Measurements from ENCODE around the gene BTNL8.
"Not testable (repeated sequence)": the region's sequence is repeated elsewhere in the genome, so short reads cannot be mapped to it uniquely, and the experiment has no call there.

The BTNL8 gene

DNA sequence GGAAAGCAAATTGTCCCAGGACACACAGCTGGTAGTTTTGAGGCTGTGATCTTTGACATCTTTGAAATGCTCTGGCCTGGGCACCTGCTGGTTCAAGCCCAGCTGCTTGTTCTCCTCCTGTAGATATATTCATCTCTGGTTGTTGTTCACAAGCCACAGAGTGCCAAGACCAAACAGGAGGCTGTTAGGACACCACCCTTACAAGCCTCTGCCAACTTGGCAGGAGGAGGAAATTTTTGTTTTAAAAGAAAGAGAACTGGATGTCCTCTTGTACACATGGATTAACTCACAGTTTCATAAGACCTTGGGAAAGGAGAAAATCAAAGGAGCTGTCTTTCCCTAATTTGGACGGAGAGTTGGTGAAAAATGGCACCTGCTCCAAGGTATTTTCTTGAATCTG is 29.4 kb upstream of the BTNL8 start:
- Histone ChIP-seq H3K27me3 (ENCODE audit: insufficient read depth, insufficient read length) (no peaks in the 10 kb centered on the region), H3K4me3 (ENCODE audit: insufficient read length, low read depth) (no peak overlapping the region), H3K36me3 (ENCODE audit: insufficient read depth, insufficient read length, low read length) (no peaks in the 10 kb centered on the region), H3K4me1 (ENCODE audit: insufficient read depth, insufficient read length) (no peaks in the 10 kb centered on the region), H3K9me3 (ENCODE audit: insufficient read depth, low read length) (no peaks in the 10 kb centered on the region), H3K9ac (ENCODE audit: insufficient read length, low read depth) (no peak overlapping the region)
- DNase-seq (ENCODE audit: low read depth, low spot score) = no peak
- TF ChIP-seq YY1 (IDR thresholded peaks at IDR 0.05; ENCODE audit: insufficient read depth, insufficient read length) (no peak), ZNF274 (IDR thresholded peaks at IDR 0.05; ENCODE audit: low read depth, low read length) (no peak), SUZ12 (IDR thresholded peaks at IDR 0.05; ENCODE audit: extremely low read depth, insufficient read depth, insufficient read length) (no peak)

GRCh38 chr5:180870276-180871068 is 28.5 kb upstream of the BTNL8 start:
- Histone ChIP-seq H3K36me3 (ENCODE audit: insufficient read depth, insufficient read length, low read length) (no peaks in the 10 kb centered on the region), H3K9me3 (ENCODE audit: insufficient read depth, low read length) (no peaks in the 10 kb centered on the region), H3K4me3 (ENCODE audit: insufficient read length, low read depth) (no peak overlapping the region), H3K4me1 (ENCODE audit: insufficient read depth, insufficient read length) (no peaks in the 10 kb centered on the region), H3K27me3 (ENCODE audit: insufficient read depth, insufficient read length) (no peaks in the 10 kb centered on the region), H3K9ac (ENCODE audit: insufficient read length, low read depth) (no peak overlapping the region)
- TF ChIP-seq YY1 (IDR thresholded peaks at IDR 0.05; ENCODE audit: insufficient read depth, insufficient read length) (no peak), SUZ12 (IDR thresholded peaks at IDR 0.05; ENCODE audit: extremely low read depth, insufficient read depth, insufficient read length) (no peak), ZNF274 (IDR thresholded peaks at IDR 0.05; ENCODE audit: low read depth, low read length) (no peak)
- DNase-seq (ENCODE audit: low read depth, low spot score) = no peak

- no peak for DNase-seq (ENCODE audit: low read depth, low spot score)
- no peak overlapping the region for H3K9ac ChIP-seq (ENCODE audit: insufficient read length, low read depth)
- no peaks in the 10 kb centered on the region for H3K9me3 ChIP-seq (ENCODE audit: insufficient read depth, low read length)
- no peak for TF ChIP-seq ZNF274 (IDR thresholded peaks at IDR 0.05; ENCODE audit: low read depth, low read length)
- TF ChIP-seq YY1 (IDR thresholded peaks at IDR 0.05; ENCODE audit: insufficient read depth, insufficient read length) = no peak
- TF ChIP-seq SUZ12 (IDR thresholded peaks at IDR 0.05; ENCODE audit: extremely low read depth, insufficient read depth, insufficient read length) = no peak
- H3K4me1 ChIP-seq (ENCODE audit: insufficient read depth, insufficient read length) = no peaks in the 10 kb centered on the region
- H3K4me3 ChIP-seq (ENCODE audit: insufficient read length, low read depth) = no peak overlapping the region
- H3K36me3 ChIP-seq (ENCODE audit: insufficient read depth, insufficient read length, low read length) = no peaks in the 10 kb centered on the region
- no peaks in the 10 kb centered on the region for H3K27me3 ChIP-seq (ENCODE audit: insufficient read depth, insufficient read length)
These were observed 26.5 kb upstream of the BTNL8 start for GRCh38 chr5:180872419-180872818.

DNA sequence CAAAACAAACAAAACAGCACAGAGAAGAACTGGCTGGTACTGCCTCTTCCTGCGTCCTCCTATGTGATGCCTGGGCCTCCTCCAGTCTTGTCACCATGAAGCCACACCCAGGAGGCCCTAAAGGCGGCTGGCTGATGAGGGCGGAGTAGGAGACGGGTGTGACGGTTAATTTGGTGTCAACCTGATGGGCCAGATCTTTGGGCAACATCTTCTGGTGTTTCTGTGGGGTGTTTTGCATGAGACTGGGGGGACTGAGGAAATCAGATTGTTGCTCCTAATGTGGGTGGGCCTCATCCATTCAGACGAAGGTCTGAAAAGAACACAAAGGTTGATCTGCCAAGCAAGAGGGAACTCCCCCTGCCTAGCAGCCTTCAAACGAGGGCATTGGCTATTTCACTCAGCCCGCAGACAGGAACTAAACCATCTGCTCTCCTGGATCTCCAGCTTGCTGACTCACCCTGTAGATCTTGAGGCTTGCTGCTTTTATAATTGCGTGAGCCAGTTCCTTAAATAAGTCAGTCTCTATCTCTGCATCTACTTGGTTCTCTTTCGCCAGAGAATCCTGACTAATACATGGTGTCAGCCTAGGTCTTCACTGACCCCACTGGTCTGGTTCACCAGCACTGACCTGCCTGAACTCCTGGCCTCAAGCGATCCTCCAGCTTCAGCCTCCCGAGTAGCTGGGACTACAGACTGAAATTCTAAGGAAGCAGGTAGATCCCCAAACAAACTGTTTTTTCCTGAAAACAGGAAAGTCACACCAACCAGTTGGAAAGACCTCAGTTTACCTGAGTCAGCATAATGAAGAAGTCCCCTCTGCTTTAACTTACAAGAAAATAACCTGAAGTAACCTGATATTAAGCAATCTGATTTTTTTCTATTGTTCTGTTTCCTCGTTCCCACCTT is 25.1 kb upstream of the BTNL8 start:
- Histone ChIP-seq H3K36me3 (ENCODE audit: insufficient read depth, insufficient read length, low read length) (no peaks in the 10 kb centered on the region), H3K4me1 (ENCODE audit: insufficient read depth, insufficient read length) (no peaks in the 10 kb centered on the region), H3K9ac (ENCODE audit: insufficient read length, low read depth) (no peak overlapping the region), H3K27me3 (ENCODE audit: insufficient read depth, insufficient read length) (no peaks in the 10 kb centered on the region), H3K9me3 (ENCODE audit: insufficient read depth, low read length) (no peaks in the 10 kb centered on the region), H3K4me3 (ENCODE audit: insufficient read length, low read depth) (no peak overlapping the region)
- DNase-seq (ENCODE audit: low read depth, low spot score) = no peak
- TF ChIP-seq ZNF274 (IDR thresholded peaks at IDR 0.05; ENCODE audit: low read depth, low read length) = no peak

- Histone ChIP-seq H3K36me3 (ENCODE audit: insufficient read depth, insufficient read length, low read length) (no peaks in the 10 kb centered on the region), H3K27me3 (ENCODE audit: insufficient read depth, insufficient read length) (no peaks in the 10 kb centered on the region), H3K9me3 (ENCODE audit: insufficient read depth, low read length) (no peaks in the 10 kb centered on the region), H3K4me1 (ENCODE audit: insufficient read depth, insufficient read length) (no peaks in the 10 kb centered on the region), H3K9ac (ENCODE audit: insufficient read length, low read depth) (no peak overlapping the region), H3K4me3 (ENCODE audit: insufficient read length, low read depth) (no peak overlapping the region)
- no peak for TF ChIP-seq YY1 (IDR thresholded peaks at IDR 0.05; ENCODE audit: insufficient read depth, insufficient read length)
- TF ChIP-seq SUZ12 (IDR thresholded peaks at IDR 0.05; ENCODE audit: extremely low read depth, insufficient read depth, insufficient read length) = no peak
- TF ChIP-seq ZNF274 (IDR thresholded peaks at IDR 0.05; ENCODE audit: low read depth, low read length) = no peak
- DNase-seq (ENCODE audit: low read depth, low spot score) = no peak
These were observed 24.0 kb upstream of the BTNL8 start for GRCh38 chr5:180874804-180875582.

DNA sequence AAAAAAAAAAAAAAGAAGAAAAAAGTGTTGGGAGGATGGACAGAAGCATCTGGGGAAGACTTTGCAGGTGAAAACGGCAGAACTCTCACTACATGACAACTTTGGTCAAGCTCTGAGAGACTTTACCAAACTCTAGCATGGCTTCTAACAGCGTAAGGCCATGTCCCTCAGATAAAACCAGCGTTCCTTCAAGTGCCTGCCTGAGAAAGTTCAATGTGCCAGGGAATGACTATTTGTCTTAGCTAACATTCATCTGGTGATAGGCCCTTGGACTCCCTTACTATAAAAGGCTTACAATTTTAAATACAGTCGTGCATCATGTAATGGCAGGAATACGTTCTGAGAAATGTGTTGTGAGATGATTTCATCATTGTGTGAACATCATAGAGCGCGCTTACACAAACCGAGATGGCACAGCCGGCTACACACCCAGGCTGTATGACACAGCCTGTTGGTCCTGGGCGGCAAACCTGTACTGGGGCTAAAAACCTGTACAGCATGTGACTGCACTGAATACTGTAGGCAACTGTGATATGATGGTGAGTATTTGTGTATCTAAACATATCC is 23.0 kb upstream of the BTNL8 start:
- no peaks in the 10 kb centered on the region for H3K4me1 ChIP-seq (ENCODE audit: insufficient read depth, insufficient read length)
- no peaks in the 10 kb centered on the region for H3K9me3 ChIP-seq (ENCODE audit: insufficient read depth, low read length)
- H3K9ac ChIP-seq (ENCODE audit: insufficient read length, low read depth) = no peak overlapping the region
- no peak overlapping the region for H3K4me3 ChIP-seq (ENCODE audit: insufficient read length, low read depth)
- no peak for DNase-seq (ENCODE audit: low read depth, low spot score)
- H3K36me3 ChIP-seq (ENCODE audit: insufficient read depth, insufficient read length, low read length) = no peaks in the 10 kb centered on the region
- TF ChIP-seq SUZ12 (IDR thresholded peaks at IDR 0.05; ENCODE audit: extremely low read depth, insufficient read depth, insufficient read length) (no peak), ZNF274 (IDR thresholded peaks at IDR 0.05; ENCODE audit: low read depth, low read length) (no peak), YY1 (IDR thresholded peaks at IDR 0.05; ENCODE audit: insufficient read depth, insufficient read length) (no peak)
- H3K27me3 ChIP-seq (ENCODE audit: insufficient read depth, insufficient read length) = no peaks in the 10 kb centered on the region

- not testable (repeated sequence) for H3K4me3 ChIP-seq (ENCODE audit: insufficient read length, low read depth)
- DNase-seq (ENCODE audit: low read depth, low spot score) = peak; percentile 13
These were observed 13.0 kb upstream of the BTNL8 start for GRCh38 chr5:180885845-180886529.

More at GRCh38 chr5:180885845-180886529, 13.0 kb upstream of the BTNL8 start:
- H3K9me3 ChIP-seq (ENCODE audit: insufficient read depth, low read length); H3K27me3 ChIP-seq (ENCODE audit: insufficient read depth, insufficient read length); H3K4me1 ChIP-seq (ENCODE audit: insufficient read depth, insufficient read length); H3K9ac ChIP-seq (ENCODE audit: insufficient read length, low read depth); H3K36me3 ChIP-seq (ENCODE audit: insufficient read depth, insufficient read length, low read length): not testable (repeated sequence)

Measured in NT2/D1 (cell line).